Measurements from ENCODE around the gene CLIC5. TPM values are rescaled to one million over a fixed set of nuclear protein-coding genes. Genes with fewer than 3 reads are reported as not detected.

The CLIC5 gene
- total RNA-seq, result 0.07 TPM in 1 of 2 replicates, not detected in the other

- no peak for DNase-seq (ENCODE audit: low read depth, low spot score)
Observed at GRCh38 chr6:46015119-46015968, at the start of gene CLIC5. CLIC5 (minus strand) TSS chr6:46015860; CDS start chr6:46015542, 318 bp downstream.

DNA sequence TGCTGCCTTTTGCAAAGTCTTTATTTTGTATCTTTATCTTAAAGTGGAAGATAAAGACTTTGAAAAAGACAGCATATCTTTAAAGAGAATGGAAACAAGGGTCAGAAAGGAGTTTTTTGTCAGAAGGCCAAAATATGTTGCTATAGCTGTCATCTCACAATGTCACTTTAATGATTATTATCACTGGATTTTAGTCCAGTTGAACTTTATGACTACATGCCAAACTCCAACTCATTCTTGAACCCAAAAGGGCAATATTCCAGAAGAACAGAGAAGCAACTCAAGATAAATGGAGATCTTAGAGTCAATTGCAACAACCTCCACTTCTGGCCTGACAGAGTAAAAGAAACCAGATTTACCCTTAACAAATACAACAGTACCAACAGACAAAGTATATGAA is 47.3 kb upstream of the CLIC5 start:
- no peak for DNase-seq (ENCODE audit: low read depth, low spot score)

DNA sequence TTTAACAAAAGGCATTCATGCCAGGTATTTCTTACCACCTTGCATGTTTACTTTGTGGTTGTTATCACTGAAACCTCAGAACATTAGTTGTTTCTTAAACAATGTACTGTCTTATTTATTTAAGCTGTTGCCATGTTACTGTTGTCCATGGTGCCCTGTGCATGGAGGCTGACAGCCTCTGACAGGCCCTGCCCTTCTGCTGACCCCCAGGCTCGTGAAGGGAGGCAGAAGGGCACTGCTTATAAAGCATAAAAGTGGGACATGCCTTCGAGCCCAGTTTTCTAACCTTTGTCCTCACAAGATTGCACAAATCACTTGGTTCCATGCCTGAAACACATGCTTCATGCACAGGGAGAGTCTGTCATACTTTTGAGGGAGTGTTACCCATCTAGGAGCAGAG is 46.7 kb upstream of the CLIC5 start:
- DNase-seq (ENCODE audit: low read depth, low spot score), result no peak

- no peak for DNase-seq (ENCODE audit: low read depth, low spot score)
Observed at GRCh38 chr6:46061497-46061896, 45.8 kb upstream of the CLIC5 start.

GRCh38 chr6:46059608-46060007 is 43.9 kb upstream of the CLIC5 start:
- DNase-seq (ENCODE audit: low read depth, low spot score), result no peak

DNA sequence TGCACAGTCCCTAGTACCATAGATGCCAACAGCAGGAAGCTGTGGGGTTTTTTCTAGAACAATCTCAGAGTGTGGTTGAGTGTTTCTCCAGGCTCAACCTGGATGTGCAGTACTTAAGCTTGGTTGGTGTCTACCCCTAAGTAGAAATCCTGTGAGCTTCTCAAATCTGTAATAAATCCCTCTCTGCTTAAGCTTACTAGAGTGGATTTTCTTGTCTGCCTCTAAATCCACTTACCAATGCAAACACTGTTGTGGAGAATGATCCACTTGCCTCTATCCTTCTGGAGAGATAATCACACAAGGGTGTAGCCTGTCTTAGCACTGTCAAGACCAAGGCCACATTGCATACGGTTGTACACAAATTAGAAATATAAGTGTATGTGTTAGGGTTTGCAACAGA is 43.3 kb upstream of the CLIC5 start:
- no peak for DNase-seq (ENCODE audit: low read depth, low spot score)

- DNase-seq (ENCODE audit: low read depth, low spot score), result no peak
Observed at GRCh38 chr6:46057792-46058191, 42.1 kb upstream of the CLIC5 start.

GRCh38 chr6:46056906-46057529 is 41.4 kb upstream of the CLIC5 start:
- no peak for DNase-seq (ENCODE audit: low read depth, low spot score)

DNA sequence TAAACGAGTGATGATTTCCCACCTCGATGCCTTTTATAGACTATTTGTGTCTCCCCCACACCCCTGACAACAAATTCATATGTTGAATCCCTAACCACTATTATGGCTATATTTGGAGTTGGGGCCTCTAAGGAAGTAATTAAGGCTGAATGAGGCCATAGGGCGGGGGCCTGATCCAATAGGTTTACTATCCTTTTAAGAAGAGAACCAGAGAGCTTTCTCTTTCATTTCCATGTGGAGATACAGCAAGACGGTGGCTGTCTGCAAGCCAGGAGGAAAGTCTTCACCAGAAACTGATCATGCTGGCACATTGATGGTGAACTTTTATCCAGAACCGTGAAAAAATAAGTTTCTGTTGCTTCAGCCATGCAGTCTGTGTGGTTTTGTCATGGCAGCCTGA is 38.9 kb upstream of the CLIC5 start:
- DNase-seq (ENCODE audit: low read depth, low spot score), result no peak

DNA sequence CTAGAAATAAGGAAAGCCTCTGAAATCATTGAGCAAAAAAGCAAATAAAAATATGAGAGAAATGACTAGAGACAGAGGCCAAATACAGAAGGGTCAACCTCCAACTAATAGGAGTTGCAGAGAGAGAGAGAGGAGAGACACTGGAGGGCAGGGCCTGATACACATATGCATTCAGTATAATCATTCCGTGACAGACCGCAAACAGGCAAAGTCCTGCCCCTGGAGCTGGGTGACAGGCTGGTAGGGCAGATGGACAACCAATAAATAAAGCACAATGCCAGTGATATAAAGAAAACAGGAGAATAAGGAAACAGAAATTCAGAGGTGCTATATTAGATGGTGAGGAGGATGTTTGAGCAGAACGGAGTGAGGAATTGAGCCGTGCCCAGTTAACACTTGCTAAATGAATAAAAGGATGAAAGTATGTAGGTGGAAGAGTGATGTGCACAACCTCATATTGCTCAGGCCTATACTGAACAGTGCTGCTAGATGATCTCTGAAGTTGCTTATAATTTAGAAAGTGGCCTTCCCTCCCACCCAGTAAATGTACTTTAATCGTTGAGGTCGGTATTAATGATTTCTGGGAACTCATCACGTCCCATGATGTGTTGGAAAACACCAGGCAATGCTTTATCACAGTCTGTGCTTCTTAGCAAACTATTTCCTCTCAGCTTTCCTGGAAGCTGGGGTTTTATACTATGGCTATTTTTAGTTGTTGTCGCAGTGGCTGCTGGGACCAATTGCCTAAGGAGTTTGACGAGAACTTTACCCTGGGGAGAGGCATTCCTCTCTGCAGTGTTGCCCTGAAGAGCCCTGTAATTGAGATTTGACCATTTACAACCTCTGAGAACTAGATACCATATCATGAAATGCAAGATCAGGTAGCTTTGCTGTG is 37.6 kb upstream of the CLIC5 start:
- DNase-seq (ENCODE audit: low read depth, low spot score), result no peak

GRCh38 chr6:46052479-46052878 is 36.8 kb upstream of the CLIC5 start:
- DNase-seq (ENCODE audit: low read depth, low spot score), result no peak

DNA sequence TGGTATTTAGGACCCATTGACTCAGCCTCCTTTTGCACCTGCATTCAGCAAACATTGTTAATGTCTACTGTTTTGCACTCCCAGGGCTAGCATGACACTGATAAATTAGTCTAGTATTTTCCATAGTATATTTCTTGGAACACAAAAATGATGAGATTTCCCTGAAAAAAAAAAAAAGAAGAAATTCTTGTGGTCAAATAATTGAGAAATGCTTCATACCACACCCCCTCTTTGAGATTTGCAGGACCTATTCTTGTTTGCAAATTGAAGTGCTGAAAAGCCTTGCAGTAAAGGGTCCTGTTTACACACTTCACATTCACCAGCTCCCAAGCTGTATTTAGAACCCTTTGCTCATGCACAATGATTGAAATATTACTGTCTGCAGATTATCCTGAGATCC is 36.3 kb upstream of the CLIC5 start:
- DNase-seq (ENCODE audit: low read depth, low spot score), result no peak

DNA sequence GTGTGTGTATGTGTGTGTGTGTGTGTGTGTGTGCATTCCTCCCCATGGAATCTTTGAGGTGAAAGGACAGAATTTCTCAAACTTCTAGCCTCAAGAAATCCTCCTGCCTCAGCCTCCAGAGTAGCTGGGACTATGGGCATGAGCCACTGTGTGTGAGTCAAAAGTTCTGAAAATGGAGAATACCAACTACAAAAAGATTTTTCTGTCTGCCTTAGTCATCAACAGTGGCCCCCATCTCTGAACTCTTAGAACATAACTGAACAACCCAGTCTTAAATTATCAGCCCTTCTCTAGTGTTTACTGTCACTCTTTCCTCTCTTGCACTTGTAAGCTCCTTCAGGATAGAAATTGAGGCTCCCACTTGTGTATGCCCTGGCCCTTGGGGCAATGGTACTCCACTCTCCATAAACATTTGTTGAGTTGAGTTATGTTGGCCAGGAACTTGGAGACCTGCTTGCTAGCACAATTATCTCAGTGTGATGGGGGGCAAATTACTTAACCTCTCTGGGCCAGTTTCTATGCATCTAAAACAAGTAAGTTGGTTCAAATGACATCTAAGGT is 35.3 kb upstream of the CLIC5 start:
- DNase-seq (ENCODE audit: low read depth, low spot score), result no peak

DNA sequence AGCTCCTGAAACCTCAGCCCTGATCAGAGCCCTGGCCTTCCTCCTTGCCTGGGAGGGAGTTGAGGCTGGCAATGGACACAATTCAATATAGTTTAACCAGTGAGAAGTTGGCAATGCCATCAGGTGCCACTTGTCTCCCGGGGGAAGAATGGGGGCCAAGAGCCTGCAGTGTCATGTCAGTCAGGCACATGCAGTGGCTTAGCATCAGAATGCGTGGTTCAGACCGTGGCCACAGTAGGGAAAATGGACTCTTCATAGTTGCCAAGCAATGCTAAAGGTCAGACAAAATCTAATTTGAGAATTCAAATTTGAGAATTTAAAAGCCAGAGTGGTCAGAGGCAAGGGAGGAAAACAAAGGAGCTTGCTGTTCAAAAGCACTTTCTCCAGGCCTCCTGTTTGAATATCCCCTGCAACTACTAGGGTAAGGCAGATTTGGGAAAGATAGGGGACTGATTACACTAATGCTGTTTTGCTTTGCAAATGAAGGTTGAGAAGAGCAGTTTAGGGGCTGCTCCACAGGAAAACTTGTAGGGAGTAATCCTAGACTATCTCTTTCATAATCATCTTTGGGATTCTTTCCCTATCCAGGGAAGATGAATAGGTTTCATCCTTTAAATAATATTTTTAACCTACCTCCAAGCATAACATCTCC is 33.1 kb upstream of the CLIC5 start:
- no peak for DNase-seq (ENCODE audit: low read depth, low spot score)

DNA sequence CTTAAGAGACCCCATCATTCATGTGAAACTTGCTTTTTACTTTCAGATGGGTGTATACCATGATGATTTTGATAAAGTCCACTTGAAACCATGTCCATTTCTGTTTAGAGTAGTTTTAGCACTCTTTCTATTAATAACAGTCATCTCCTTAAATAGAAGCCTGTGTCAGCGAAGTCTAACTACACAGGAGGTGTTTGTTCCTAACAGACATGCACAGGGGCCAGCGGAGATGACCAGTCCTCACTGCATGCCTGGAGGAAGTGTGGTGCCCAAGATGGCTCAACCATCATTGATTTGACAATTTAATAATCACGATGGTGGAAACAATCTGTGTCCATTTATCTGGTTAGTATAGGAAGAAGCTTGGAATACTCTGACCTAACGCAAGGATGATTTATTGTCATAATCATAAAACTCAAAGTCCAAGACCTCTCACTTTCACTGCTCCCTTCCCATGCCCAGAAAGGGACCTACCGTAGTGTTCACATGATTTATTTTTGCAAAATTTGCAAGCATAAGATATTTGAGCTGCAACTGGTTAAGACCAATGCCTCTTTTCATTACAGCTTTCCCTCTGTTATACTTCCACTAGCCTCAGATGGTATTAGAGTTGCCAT is 31.0 kb upstream of the CLIC5 start:
- DNase-seq (ENCODE audit: low read depth, low spot score), result no peak

- DNase-seq (ENCODE audit: low read depth, low spot score), result peak; percentile 87
Observed at GRCh38 chr6:46044881-46045617, 29.4 kb upstream of the CLIC5 start.

DNA sequence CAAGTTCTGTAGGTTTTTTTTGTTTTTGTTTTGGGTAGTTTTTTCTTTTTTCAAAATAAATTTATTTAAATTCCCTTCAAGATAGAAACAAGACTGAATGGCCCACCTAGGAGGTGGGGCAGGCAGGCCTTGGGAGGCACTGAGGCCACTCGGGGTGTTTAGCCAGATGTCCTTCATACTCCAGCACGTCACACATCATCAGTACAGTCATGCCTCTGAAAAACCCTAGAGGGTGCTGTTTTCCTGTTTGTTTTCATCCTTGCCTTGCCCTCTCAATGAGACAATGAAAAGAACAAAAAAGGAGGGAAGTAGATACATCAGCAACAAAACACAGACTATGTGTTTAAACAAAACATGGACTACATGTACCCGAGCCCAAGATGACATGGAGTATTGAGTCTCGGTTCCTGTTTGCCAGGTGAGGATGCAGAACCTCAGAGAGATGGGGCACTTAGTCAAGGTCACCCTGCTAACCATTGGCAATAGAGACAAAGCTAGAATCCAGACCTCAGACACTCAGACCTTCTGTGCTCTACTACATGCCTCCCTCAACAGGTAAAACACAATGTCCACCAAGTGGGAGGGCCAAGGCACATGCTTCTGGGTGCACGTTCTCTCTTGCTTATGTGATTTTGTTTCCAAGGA is 26.8 kb upstream of the CLIC5 start:
- peak; percentile 33 for DNase-seq (ENCODE audit: low read depth, low spot score)

- DNase-seq (ENCODE audit: low read depth, low spot score), result no peak
Observed at GRCh38 chr6:46040288-46040687, 24.6 kb upstream of the CLIC5 start.

DNA sequence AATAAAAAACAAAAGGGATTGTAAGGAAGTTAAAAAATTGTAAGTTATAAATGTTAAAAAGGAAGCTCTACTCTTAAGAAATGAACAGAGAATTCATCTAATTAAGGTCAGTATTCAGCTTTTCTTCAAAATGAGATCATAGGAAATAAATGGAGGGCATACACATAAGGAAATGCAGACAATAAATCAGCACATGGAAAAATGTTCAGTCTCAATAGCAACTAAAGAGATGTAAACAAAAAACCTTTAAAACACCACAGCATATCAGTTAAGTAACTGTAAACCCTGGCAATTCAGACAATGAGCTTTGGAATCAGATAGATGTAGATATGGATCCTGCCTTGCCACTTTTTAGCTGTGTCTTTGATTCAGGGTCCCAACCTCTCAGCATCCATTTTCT is 24.0 kb upstream of the CLIC5 start:
- no peak for DNase-seq (ENCODE audit: low read depth, low spot score)
